Liver (tissue), 9 donors: ENCODE results near the gene HNRNPC. TPM values are rescaled to one million over a fixed set of nuclear protein-coding genes. Genes with fewer than 3 reads are reported as not detected.

Experiments used
- DNase-seq: peaks from one replicate; pipeline ENCODE4 v3.0.0-alpha.2; 2017; ENCODE audit warnings: low spot score
- H3K27ac ChIP-seq, 2 donors: one replicate each; pipeline ENCODE4 v1.7.0; 2013; ENCODE audit warnings: inconsistent platforms in 2 of 2, low read length in 2 of 2, control low read depth in 1 of 2, low read depth in 1 of 2, mild to moderate bottlenecking in 1 of 2
- H3K27me3 ChIP-seq, 4 donors: one replicate each; pipeline versions ENCODE4 v1.6.1 to v1.7.0; 2013; ENCODE audit warnings: low read length in 3 of 4, inconsistent platforms in 1 of 4, mild to moderate bottlenecking in 1 of 4, moderate library complexity in 1 of 4; ENCODE audit not compliant: control insufficient read depth in 4 of 4, insufficient read depth in 4 of 4
- H3K36me3 ChIP-seq, 4 donors: one replicate each; pipeline versions ENCODE4 v1.6.1 to v1.7.0; 2013; ENCODE audit warnings: low read length in 3 of 4, mild to moderate bottlenecking in 3 of 4, low read depth in 1 of 4, moderate library complexity in 1 of 4; ENCODE audit not compliant: control insufficient read depth in 4 of 4, insufficient read depth in 3 of 4
- H3K4me1 ChIP-seq, 4 donors: one replicate each; pipeline versions ENCODE4 v1.6.1 to v1.7.0; 2013; ENCODE audit warnings: low read length in 3 of 4, mild to moderate bottlenecking in 3 of 4, moderate library complexity in 1 of 4; ENCODE audit not compliant: control insufficient read depth in 4 of 4, insufficient read depth in 4 of 4
- H3K4me3 ChIP-seq, 3 donors: one replicate each; pipeline versions ENCODE4 v1.6.1 to v1.7.0; 2013; ENCODE audit warnings: low read length in 3 of 3, control low read depth in 1 of 3, low read depth in 1 of 3, mild to moderate bottlenecking in 1 of 3
- H3K9ac ChIP-seq, 2 donors: one replicate each; pipeline ENCODE4 v1.7.0; 2013; ENCODE audit warnings: low read length in 2 of 2, mild to moderate bottlenecking in 2 of 2, moderate library complexity in 2 of 2, control low read depth in 1 of 2, low read depth in 1 of 2
- H3K9me3 ChIP-seq, 4 donors: one replicate each; pipeline versions ENCODE4 v1.6.1 to v1.7.0; 2013; ENCODE audit warnings: low read length in 3 of 4; ENCODE audit not compliant: control insufficient read depth in 4 of 4
- EGR1 ChIP-seq, 2 donors: IDR thresholded peaks; 2 replicates each; pipeline ENCODE4 v1.6.1; 2016 to 2018; ENCODE audit warnings: antibody characterized with exemption in 2 of 2, low read depth in 2 of 2
- FOXA1 ChIP-seq: IDR thresholded peaks from 2 replicates; pipeline ENCODE4 v1.6.1; 2016; ENCODE audit warnings: antibody characterized with exemption
- FOXA2 ChIP-seq: IDR thresholded peaks from 2 replicates; pipeline ENCODE4 v1.6.1; 2016; ENCODE audit warnings: antibody characterized with exemption
- GABPA ChIP-seq, 2 donors: IDR thresholded peaks in 1 of 2; conservative IDR thresholded peaks in 1 of 2; 2 replicates each; pipeline ENCODE4 v1.6.1; 2016; ENCODE audit warnings: antibody characterized with exemption in 2 of 2, mild to moderate bottlenecking in 1 of 2, moderate library complexity in 1 of 2
- HNF4A ChIP-seq, 2 donors: conservative IDR thresholded peaks; 2 replicates each; pipeline ENCODE4 v1.6.1; 2016; ENCODE audit warnings: antibody characterized with exemption in 2 of 2, mild to moderate bottlenecking in 2 of 2
- HNF4G ChIP-seq: IDR thresholded peaks from 2 replicates; pipeline ENCODE4 v1.6.1; 2016; ENCODE audit warnings: antibody characterized with exemption
- JUND ChIP-seq, 2 donors: IDR thresholded peaks; 2 replicates each; pipeline ENCODE4 v1.6.1; 2016; ENCODE audit warnings: antibody characterized with exemption in 2 of 2
- MAX ChIP-seq: IDR thresholded peaks from 2 replicates; pipeline ENCODE4 v1.6.1; 2016; ENCODE audit warnings: antibody characterized with exemption
- NR2F2 ChIP-seq: IDR thresholded peaks from 2 replicates; pipeline ENCODE4 v1.6.1; 2016; ENCODE audit warnings: antibody characterized with exemption
- RAD21 ChIP-seq, 2 donors: IDR thresholded peaks; 2 replicates each; pipeline ENCODE4 v1.6.1; 2016; ENCODE audit warnings: antibody characterized with exemption in 2 of 2, mild to moderate bottlenecking in 2 of 2
- RXRA ChIP-seq, 2 donors: IDR thresholded peaks; 2 replicates each; pipeline ENCODE4 v1.6.1; 2017 to 2018; ENCODE audit warnings: antibody characterized with exemption in 2 of 2, mild to moderate bottlenecking in 1 of 2
- SP1 ChIP-seq: IDR thresholded peaks from 2 replicates; pipeline ENCODE4 v1.6.1; 2018; ENCODE audit warnings: antibody characterized with exemption, mild to moderate bottlenecking
- TAF1 ChIP-seq: conservative IDR thresholded peaks from 2 replicates; pipeline ENCODE4 v1.6.1; 2016; ENCODE audit warnings: antibody characterized with exemption, mild to moderate bottlenecking
- YY1 ChIP-seq: IDR thresholded peaks from 2 replicates; pipeline ENCODE4 v1.6.1; 2016; ENCODE audit warnings: antibody characterized with exemption, mild to moderate bottlenecking
- ZBTB33 ChIP-seq: IDR thresholded peaks from 2 replicates; pipeline ENCODE4 v1.6.1; 2016; ENCODE audit warnings: antibody characterized with exemption
- WGBS: extraction: QIAGEN DNeasy Blood & Tissue Kit; methylation state at CpG from one replicate; pipeline ENCODE4 v1.1.7; 2013; 5-methylcytosine and 5-hydroxymethylcytosine counted together
- polyA plus RNA-seq, 2 donors: library from polyadenylated mRNA; stranded (reverse) in 1 of 2; unstranded in 1 of 2; fragments of 200-250 nt in 1 of 2; fragments of >200 nt in 1 of 2; fragmentation: Nextera tagmentation in 1 of 2; extraction: Ambion mirVana in 1 of 2; gene quantifications; one replicate each; pipeline versions ENCODE4 v1.2.1 to v1.2.3, GENCODE V29; 2013 to 2015
- total RNA-seq, 2 donors: library from RNA; depleted of rRNA; stranded (reverse); fragments of >200 nt; gene quantifications; one replicate each; pipeline ENCODE4 v1.2.3, GENCODE V29; 2014
- TF ChIP-seq, protein P1 (sequence below): fragments of 150-350 bp; IDR thresholded peaks from 2 replicates; pipeline ENCODE4 v1.5.1; 2017; ENCODE audit warnings: improper control_type of control experiment, low read depth, low read length; ENCODE audit not compliant: missing input control
- donor health status: healthy.
- donor health status: healthy.
- donor health status: healthy.
- donor health status: healthy.
- donor health status: healthy.

Gene HNRNPC
- total and polyA plus RNA-seq, 4 donors = 119 to 384 (median 270) TPM

GRCh38 chr14:21255385-21256101 is 13.7 kb downstream of the HNRNPC start:
- no peak for DNase-seq
- H3K9ac ChIP-seq = peak overlapping the region in 1 of 2 donors; percentile 22
- H3K27ac ChIP-seq = peak overlapping the region in 1 of 2 donors; percentile 11
- peaks cover 10 to 43% (median 38%) of the 10 kb centered on the region in 4 donors for H3K36me3 ChIP-seq
- H3K9me3 ChIP-seq = no peaks in the 10 kb centered on the region
- no peak for TF ChIP-seq JUND (IDR thresholded peaks at IDR 0.05)
- no peak for TF ChIP-seq MAX
- TF ChIP-seq EGR1 (IDR thresholded peaks at IDR 0.05; ENCODE audit: low read depth in 2 of 2) = no peak
- TF ChIP-seq TAF1 = no peak
- no peak for TF ChIP-seq HNF4G
- TF ChIP-seq FOXA2 = no peak
- TF ChIP-seq FOXA1 = no peak
- TF ChIP-seq NR2F2 = no peak
- TF ChIP-seq ZBTB33 = no peak
- no peak for TF ChIP-seq GABPA (IDR thresholded peaks at IDR 0.05 in 1 of 2, conservative IDR thresholded peaks at IDR 0.05 in 1 of 2)
- H3K4me3 ChIP-seq = no peak overlapping the region
- H3K27me3 ChIP-seq = no peaks in the 10 kb centered on the region
- 71% methylated on average over 4 of the region's 4 CpGs for WGBS
- H3K4me1 ChIP-seq = peaks cover 11 to 38% (median 33%) of the 10 kb centered on the region in 4 donors

DNA sequence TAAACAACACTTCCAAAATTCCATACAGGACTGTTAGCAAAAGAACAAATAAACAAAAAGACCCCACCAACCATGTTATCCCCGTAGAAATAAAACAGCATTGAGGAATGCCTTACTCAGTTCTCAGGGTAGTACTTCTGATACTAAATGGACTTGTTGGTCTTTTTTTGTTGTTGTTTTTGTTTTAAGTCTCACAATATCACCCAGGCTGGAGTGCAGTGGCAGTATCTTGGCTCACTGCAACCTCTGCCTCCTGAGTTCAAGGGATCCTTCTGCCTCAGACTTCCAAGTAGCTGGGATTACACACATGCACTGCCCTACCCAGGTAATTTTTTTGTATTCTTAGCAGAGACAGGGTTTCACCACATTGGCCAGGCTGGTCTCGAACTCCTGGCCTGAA is 17.1 kb downstream of the HNRNPC start:
- H3K9ac ChIP-seq = no peak overlapping the region
- no peak overlapping the region for H3K4me3 ChIP-seq
- TF ChIP-seq, protein P1, sequence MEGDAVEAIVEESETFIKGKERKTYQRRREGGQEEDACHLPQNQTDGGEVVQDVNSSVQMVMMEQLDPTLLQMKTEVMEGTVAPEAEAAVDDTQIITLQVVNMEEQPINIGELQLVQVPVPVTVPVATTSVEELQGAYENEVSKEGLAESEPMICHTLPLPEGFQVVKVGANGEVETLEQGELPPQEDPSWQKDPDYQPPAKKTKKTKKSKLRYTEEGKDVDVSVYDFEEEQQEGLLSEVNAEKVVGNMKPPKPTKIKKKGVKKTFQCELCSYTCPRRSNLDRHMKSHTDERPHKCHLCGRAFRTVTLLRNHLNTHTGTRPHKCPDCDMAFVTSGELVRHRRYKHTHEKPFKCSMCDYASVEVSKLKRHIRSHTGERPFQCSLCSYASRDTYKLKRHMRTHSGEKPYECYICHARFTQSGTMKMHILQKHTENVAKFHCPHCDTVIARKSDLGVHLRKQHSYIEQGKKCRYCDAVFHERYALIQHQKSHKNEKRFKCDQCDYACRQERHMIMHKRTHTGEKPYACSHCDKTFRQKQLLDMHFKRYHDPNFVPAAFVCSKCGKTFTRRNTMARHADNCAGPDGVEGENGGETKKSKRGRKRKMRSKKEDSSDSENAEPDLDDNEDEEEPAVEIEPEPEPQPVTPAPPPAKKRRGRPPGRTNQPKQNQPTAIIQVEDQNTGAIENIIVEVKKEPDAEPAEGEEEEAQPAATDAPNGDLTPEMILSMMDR = no peak
- TF ChIP-seq FOXA1 = no peak
- no peak for TF ChIP-seq EGR1 (IDR thresholded peaks at IDR 0.05; ENCODE audit: low read depth in 2 of 2)
- TF ChIP-seq GABPA (IDR thresholded peaks at IDR 0.05 in 1 of 2, conservative IDR thresholded peaks at IDR 0.05 in 1 of 2) = no peak
- TF ChIP-seq FOXA2 = no peak
- no peaks in the 10 kb centered on the region for H3K9me3 ChIP-seq
- H3K36me3 ChIP-seq = peaks cover 7 to 46% (median 37%) of the 10 kb centered on the region in 4 donors
- 92% methylated on average over 2 of the region's 2 CpGs for WGBS
- no peak for DNase-seq
- peaks cover 3 to 29% (median 18%) of the 10 kb centered on the region in 4 donors for H3K4me1 ChIP-seq
- H3K27ac ChIP-seq = no peak overlapping the region
- no peaks in the 10 kb centered on the region for H3K27me3 ChIP-seq

- no peak for TF ChIP-seq FOXA2
- no peak for TF ChIP-seq EGR1 (IDR thresholded peaks at IDR 0.05; ENCODE audit: low read depth in 2 of 2)
- no peak for TF ChIP-seq GABPA (IDR thresholded peaks at IDR 0.05 in 1 of 2, conservative IDR thresholded peaks at IDR 0.05 in 1 of 2)
- no peak for TF ChIP-seq JUND (IDR thresholded peaks at IDR 0.05)
- no peak for TF ChIP-seq TAF1
- no peak for TF ChIP-seq YY1
- no peak for TF ChIP-seq SP1
- TF ChIP-seq HNF4A (conservative IDR thresholded peaks at IDR 0.05) = no peak
- TF ChIP-seq MAX = no peak
- no peak for TF ChIP-seq ZBTB33
- no peak for TF ChIP-seq RXRA (IDR thresholded peaks at IDR 0.05)
- TF ChIP-seq RAD21 (IDR thresholded peaks at IDR 0.05) = no peak
- no peak for TF ChIP-seq HNF4G
- WGBS = 94% methylated on average over 5 of the region's 5 CpGs
- peaks cover 2 to 32% (median 19%) of the 10 kb centered on the region in 4 donors for H3K4me1 ChIP-seq
- no peaks in the 10 kb centered on the region for H3K9me3 ChIP-seq
- H3K27ac ChIP-seq = no peak overlapping the region
- no peaks in the 10 kb centered on the region for H3K27me3 ChIP-seq
- no peak overlapping the region for H3K4me3 ChIP-seq
- H3K36me3 ChIP-seq = peaks cover 7 to 40% (median 35%) of the 10 kb centered on the region in 4 donors
- H3K9ac ChIP-seq = no peak overlapping the region
- no peak for DNase-seq
These were observed 18.0 kb downstream of the HNRNPC start for GRCh38 chr14:21251215-21251614.
